ENCODE data around the gene DNAH10.
"Not testable (repeated sequence)": the region's sequence is repeated elsewhere in the genome, so short reads cannot be mapped to it uniquely, and the experiment has no call there.

DNAH10 gene

DNA sequence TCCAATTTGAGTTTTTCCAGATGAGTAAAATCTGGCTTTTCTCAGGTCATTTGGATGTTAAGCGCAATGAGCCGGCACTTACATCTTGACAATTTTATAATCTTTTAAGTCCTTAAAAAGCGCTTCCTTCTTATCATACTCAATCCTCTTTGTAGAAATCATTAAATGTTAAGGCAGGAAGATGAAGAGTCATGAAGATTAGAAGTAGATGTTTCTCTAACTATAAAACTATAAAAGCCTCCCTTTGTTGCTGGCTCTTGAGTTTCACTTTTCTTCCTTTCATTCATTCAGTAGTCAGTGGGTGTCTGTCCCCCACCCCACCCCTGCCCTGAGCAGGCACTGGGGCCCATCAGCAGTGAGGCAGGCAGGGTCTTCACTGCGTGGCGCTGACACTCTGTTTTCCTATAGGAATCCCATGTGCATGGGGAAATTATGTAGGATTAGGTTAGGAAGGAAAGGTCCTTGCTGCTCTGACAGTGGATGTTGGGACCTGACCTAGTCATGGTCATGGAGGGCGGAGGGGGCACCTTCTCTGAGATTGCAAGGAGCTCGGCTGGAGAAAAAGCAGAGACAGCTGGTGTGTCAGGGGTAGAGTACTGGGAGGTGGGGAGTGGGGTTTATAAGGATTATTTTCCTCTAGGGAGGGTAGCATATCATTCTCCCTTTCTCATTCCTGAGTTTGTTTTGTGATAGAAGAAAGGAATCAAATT lies 144.8 kb downstream of the DNAH10 start:
- DNase-seq (ENCODE audit: low read depth, low spot score): no peak

DNA sequence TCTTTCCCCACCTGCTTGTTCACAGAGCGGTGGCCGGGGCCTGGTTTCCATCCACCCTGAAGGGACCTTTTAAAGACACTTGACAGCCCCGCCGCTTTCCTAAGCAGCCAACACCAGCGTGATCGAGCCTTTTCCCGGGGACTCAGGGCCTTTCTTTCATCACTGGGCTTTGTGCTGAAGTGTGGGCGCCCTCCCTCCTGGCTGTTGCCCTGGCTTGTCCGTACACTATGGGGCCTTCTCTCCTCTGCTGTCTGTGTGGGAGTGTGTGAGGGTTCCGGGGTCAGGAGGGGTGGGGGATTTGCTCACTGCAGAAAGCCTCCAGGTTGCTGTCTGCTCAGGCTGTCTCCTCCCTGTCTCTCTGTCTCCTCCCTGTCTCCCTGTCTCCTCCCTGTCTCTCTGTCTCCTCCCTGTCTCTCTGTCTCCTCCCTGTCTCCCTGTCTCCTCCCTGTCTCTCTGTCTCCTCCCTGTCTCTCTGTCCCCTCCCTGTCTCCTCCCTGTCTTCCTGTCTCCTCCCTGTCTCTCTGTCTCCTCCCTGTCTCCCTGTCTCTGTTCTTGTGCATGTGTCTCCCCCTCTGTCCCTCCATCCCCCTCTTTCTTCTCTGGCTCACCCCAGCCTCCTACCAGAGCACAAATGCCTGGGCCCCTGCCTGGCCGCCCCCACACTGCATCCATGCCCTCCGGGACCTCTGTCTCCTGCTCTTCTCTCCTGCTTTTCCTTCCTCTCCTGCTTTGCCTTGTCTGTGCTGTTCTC lies 145.8 kb downstream of the DNAH10 start:
- DNase-seq (ENCODE audit: low read depth, low spot score): no peak

DNA sequence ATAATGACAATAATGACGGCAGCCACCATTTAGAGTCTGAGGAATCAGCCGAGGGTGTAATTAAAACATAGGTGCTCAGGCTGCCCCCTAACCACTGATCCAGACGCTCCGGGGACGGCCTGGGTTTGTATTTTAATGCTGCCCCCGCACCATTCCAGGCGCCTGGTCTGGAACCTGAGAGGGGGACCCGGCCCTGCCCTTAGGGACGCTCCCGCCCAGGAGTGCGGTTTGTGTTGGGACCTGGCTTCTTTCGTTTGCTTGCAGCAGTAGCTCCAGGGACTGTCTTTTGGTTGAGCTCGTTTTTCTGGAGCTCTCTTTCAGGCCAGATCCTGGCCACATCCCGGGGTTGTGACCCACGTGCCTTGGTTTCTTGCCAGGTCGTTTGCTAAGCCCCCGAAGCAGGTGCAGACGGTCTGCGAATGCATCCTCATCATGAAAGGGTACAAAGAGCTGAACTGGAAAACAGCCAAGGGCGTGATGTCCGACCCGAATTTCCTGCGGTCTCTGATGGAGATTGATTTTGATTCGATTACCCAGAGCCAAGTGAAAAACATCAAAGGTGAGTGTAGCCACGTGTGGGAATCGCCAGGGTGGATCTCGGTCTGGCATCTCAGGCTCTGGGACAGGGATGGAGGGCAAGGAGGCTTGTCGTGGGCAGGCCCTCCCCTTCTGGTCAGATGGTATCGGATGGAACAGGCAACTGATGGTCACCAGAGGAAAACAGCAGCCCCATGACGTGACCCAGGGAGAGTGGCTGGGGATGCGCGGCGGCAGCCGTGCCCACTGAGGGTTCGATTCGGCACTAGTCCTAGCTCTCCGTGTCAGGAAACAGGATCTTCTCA lies 147.0 kb downstream of the DNAH10 start:
- DNase-seq (ENCODE audit: low read depth, low spot score): no peak

DNA sequence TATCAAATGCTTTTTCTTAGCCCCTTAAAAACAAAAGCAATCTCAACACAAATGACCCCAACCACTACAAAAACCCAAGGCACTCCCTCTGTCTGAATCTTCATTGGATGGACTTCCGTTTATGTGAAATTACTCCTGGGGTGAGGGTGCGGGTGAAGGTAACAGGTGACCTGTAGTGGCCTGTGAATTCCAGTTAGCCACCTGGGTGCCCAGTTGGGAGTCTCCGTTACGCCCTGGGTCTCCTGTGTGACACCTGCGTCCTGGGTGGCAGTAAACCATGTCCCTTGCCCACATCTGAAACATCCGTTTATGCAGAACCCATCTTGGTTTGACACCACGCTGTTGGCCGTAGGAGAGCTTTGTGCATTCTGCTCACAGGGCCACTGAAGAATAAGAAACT lies 148.0 kb downstream of the DNAH10 start:
- no peak for DNase-seq (ENCODE audit: low read depth, low spot score)

DNA sequence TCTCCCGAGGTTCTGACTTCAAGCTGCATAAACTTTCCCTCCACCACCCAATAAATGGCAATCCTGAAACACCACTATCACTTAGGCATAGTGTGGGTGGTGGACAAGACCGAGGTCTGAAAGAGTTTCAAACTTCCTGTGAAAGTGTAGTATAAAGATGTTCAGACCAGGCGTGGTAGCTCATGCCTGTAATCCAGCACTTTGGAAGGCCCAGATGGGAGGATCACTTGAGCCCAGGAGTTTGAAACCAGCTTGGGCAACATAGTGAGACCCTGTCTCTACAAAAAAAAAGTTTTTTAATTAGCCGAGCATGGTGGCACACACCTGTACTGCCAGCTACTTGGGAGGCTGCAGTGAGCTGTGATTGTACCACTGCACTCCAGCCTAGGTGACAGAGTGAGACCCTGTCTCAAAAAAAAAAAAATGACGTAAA lies 148.7 kb downstream of the DNAH10 start:
- DNase-seq (ENCODE audit: low read depth, low spot score): no peak

DNA sequence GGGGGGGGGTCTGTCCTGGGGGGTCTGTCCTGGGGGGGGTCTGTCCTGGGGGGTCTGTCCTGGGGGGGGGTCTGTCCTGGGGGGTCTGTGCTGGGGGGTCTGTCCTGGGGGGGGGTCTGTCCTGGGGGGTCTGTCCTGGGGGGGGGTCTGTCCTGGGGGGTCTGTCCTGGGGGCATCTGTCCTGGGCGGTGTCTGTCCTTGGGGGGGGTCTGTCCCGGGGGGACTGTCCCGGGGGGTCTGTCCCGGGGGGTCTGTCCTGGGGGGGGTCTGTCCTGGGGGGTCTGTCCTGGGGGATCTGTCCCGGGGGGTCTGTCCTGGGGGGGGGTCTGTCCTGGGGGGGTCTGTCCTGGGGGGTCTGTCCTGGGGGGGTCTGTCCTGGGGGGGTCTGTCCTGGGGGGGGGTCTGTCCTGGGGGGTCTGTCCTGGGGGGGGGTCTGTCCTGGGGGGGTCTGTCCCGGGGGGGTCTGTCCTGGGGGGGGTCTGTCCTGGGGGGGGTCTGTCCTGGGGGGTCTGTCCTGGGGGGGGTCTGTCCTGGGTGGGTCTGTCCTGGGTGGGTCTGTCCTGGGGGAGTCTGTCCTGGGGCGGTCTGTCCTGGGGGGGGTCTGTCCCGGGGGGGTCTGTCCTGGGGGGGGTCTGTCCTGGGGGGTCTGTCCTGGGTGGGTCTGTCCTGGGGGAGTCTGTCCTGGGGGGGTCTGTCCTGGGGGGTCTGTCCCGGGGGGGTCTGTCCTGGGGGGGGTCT lies 149.7 kb downstream of the DNAH10 start:
- not testable (repeated sequence) for DNase-seq (ENCODE audit: low read depth, low spot score)

DNA sequence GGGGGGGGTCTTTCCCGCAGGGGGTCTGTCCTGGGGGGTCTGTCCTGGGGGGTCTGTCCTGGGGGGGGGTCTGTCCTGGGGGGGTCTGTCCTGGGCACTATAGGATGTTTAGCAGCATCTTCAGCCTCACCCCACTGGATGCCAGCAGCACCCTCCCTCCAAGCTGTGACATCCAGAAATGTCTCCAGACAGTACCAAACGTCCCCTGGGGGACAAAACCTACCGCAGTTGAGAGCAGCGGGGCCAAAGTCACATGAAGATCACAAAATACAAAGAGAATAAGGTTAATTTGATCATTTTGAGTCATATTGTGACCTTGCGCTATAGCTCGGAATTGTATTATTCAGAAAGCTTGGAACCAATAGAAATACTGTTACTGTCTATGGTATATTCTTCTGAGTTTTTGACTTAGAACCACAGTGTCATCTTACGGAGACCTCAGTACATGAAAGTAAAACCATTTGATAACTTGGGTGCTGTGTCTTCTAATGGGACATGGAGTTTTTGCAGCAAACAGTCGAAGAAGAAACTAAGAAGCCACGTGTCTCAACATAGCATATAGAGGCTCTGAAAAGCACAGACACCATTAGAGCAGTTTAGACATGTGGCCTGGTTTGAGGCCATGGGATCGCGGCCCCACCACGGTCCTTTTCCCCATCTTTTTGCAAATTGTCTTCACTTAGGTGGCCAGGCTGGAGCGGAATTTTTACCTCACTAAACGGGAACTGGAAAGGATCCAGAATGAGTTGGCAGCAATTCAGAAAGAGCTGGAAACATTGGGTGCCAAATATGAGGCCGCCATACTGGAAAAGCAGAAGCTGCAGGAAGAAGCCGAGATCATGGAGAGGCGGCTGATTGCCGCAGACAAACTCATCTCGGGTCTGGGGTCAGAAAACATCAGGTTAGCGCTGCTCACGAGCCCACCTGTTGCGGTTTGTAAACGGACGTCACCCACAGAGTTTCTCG lies 150.6 kb downstream of the DNAH10 start:
- DNase-seq (ENCODE audit: low read depth, low spot score): no peak

DNA sequence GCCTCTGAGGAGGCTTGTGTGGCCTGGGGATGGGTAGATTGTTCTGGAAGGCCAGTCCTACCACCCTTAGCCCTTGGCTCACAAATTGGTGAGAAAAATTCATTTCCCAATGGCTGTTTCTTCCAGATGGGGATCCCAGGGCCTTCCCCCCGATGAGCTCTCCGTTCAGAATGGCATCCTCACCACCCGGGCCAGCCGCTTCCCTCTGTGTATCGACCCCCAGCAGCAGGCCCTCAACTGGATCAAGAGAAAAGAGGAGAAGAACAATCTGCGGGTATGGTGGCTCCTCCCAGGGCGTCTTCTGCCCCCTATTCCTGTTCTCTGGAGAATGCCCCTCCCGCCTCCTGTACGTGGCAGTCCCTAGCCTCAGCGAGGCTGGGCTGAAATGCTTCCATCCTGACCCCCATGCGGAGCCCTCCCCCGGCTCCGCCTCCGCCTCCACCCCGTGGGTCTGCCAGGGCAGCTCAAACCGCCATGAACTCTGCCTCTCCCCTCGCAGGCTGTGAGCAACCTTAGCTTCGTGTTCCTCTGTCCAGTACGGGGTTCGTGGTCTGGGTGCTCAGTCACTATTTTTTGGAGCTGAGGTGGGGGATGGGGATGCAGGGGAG lies 152.7 kb downstream of the DNAH10 start:
- no peak for DNase-seq (ENCODE audit: low read depth, low spot score)

DNA sequence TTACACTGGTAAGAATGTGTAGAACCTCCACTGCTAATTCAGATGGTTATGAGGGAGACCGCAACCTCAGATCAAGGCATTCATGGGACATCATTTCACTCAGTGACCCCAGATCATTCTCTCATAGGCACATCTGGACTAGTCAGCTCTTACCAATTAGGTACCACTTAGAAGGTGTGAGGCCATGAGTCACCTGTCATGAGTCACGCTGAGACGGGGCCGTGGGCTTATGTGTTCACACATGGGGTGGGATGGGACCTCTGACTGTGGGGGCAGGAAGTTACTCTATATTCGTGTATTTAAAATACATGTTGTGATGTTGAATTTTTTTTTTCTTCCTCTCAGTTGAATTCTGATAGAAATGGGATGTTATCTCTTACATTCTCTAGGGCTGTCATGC lies 154.6 kb downstream of the DNAH10 start:
- no peak for DNase-seq (ENCODE audit: low read depth, low spot score)

DNA sequence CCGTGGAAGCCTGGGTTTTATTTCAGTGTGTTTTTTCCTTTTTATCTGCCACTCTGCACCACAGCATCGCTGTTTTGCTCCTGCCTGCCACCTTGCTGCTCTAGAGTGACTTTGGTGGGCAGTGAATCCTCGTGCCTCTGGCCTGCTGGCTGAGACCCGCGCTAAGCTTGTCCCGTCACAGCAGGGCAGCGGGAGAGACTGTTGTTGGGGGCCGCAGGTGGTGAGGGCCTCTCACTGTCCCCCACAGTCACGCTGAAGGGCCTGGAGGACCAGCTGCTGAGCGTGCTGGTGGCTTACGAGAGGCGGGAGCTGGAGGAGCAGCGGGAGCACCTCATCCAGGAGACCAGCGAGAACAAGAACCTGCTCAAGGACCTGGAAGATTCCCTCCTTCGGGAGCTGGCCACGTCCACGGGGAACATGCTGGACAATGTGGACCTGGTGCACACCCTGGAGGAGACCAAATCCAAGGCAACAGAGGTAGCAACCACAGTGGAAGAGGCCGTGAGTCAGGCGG lies 155.3 kb downstream of the DNAH10 start:
- no peak for DNase-seq (ENCODE audit: low read depth, low spot score)

DNA sequence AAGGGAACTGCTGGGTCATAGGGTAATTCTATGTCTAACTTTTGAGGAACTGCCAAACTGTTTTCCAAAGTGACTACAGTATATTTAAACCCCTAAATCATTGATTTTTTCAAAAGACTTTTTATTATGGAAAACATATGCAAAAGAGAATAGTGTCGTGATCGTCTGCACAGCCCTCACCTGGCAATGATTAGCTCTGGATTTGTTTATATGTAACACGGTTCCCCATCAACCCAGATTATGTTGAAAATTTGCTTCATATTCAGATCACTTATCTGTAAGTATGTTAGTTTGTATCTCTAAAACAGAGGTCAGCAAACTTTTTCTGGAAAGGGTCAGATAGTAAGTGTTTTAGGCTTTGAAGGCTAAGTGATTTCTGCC lies 157.9 kb downstream of the DNAH10 start:
- DNase-seq (ENCODE audit: low read depth, low spot score): no peak

DNA sequence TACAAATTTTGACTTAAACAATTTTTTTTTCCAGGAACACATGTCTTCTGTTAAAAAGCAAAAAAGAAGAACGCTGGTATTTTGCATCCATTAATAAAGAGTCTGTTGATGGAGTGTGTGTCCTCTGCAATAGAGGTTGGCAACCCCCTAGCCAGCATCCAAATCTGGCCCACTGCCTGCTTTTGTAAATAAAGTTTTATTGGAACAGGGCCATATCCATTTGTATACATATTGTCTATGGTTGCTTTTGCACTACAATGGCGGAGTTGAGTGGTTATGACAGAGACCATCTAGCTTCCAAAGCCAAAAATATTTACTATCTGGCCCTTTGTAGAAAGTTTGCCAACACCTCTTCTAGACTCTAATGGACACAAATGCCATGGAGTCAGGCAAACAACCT lies 160.9 kb downstream of the DNAH10 start:
- no peak for DNase-seq (ENCODE audit: low read depth, low spot score)

DNA sequence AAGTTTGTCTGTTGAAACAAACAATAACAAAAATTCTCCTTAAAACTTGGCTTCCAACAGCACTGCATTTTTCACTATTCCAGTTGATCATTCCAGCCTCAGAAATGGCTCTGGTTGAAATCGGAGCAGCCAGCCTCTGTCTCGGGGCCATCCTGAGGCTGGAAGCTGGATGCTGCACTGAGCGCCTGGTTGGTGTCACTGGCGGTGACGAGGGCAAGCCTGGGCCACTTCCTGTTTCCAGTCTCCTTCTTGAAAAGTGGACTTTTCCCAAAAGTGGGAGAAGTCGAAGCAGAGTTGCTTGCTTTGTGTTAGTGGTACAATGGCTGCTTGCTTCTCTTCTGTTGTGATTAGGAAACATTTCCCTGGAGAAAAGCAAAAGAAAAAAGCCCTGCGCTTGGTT lies 161.8 kb downstream of the DNAH10 start:
- no peak for DNase-seq (ENCODE audit: low read depth, low spot score)

DNA sequence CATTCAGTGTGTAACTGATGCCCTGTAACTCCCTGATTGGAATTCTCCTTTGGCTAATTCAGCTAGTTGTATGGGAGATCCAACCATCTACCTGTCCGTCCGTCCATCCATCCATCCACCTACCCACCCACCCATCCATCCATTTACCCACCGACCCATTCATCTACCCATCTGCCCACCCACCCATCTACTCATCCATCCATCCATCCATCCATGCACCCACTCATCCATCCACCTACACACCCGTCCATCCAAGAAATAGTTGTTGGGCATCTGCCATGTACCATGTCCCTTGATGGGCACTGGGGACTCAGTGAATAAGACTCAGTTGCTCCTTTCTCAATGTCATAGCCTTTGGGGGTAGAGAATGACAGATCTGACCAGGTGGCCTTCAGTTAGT lies 162.4 kb downstream of the DNAH10 start:
- no peak for DNase-seq (ENCODE audit: low read depth, low spot score)

DNA sequence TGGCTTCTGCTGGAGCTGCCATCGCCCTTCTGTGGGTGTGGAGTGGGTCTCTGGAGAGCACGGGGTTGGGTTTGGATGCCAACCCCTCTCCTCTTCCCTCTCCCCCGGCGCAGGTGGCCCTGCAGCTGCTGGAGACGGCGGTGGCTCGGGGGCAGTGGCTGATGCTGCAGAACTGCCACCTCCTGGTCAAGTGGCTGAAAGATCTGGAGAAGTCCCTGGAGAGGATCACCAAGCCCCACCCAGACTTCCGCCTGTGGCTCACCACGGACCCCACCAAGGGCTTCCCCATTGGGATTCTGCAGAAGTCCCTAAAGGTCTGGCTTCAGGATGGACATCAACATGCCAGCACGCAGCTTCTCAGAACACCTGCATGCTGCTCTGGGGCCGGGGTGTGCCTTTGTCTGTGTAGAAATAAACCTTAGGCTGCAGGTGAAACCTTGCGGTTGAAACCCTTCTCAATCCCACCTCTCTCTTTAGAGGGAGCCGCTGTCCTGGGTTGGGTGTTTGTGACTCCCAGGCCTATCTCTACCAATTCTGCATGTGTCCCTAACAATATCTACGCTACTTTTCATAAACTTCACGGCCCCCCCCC lies 166.3 kb downstream of the DNAH10 start:
- no peak for DNase-seq (ENCODE audit: low read depth, low spot score)

DNA sequence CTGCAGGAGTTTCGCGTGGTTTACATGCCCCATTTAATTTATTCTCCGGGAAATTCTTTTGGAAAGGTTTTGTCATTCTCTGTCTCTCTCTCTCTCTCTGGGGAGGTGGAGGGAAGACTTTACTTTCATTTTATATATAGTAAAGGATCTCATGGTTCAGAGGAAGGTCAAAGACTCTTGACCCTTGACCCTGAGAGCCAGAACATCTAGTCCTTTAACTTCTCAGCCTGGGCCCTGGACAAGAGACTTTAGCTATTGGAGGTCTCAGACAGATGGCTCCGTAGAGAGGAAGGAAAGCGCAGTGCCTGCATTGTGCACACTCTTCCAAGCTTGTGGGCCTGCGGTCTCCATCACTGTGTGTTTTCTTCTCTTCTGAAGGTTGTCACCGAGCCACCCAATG lies 166.8 kb downstream of the DNAH10 start:
- no peak for DNase-seq (ENCODE audit: low read depth, low spot score)

DNA sequence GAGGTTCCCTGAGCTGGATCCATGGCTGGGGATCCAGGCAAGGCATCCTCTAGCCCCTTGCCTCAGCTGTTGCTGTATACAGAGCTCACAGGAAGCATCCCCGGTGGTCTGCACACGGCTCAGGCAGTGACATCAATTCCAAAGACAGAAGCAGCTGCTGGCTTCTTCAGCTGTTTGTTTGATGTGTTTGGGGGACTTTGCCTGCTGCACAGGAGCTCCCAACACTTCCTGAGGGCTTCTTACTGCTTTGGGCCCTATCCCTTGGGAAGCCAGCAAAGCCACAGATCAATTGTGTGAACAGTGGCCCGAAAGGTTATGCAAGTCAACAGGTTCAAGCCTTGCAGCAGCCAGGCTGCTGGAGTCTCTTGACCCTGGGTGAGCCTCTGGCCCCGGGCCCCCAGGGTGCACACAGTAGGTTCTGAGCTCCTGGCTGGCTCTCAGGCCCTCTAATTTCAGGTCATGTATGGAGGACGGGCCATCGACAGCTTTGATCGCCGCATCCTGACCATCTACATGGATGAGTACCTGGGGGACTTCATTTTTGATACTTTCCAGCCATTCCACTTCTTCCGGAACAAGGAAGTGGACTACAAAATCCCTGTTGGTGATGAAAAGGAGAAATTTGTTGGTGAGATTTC lies 168.0 kb downstream of the DNAH10 start:
- DNase-seq (ENCODE audit: low read depth, low spot score): no peak

DNA sequence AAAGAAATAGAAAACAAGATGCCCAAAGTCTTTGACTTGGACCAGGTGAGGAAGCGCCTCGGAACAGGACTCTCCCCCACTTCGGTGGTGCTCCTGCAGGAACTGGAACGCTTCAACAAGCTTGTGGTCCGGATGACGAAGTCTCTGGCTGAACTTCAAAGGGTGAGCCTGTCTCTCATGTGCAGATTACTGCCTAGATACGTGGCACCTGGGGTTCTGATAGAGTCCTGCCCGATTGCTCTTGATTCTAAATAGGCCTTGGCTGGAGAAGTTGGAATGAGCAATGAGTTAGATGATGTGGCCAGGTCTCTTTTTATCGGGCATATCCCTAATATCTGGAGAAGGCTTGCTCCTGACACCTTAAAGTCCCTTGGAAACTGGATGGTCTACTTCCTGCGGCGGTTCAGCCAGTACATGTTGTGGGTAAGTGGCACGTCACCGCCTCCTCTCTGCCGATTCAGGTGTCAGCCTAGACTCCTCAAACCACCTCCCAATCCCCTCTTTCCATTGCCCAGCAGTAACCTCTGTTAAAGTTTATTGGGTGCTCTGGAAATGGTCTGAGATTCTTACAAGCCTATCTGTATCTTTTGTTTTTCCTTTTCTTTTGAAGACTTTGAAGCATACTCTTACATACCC lies 169.7 kb downstream of the DNAH10 start:
- no peak for DNase-seq (ENCODE audit: low read depth, low spot score)

DNA sequence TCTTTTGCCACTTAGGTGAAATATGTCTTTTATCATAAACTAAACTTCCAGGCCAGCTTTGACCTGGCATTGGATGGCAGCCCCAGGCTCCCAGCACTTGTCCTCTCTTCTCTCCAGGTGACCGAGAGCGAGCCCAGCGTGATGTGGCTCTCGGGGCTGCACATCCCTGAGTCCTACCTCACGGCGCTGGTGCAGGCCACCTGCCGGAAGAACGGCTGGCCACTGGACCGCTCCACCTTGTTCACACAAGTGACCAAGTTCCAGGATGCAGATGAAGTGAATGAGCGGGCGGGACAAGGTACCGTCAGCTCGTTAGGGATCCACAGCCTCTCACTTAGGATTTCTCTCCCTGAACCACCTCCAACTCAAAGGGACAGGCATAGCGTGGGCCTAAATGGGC lies 171.1 kb downstream of the DNAH10 start:
- no peak for DNase-seq (ENCODE audit: low read depth, low spot score)

Measured in activated CD4-positive, CD25-positive, alpha-beta regulatory T cell treated with anti-CD3 and anti-CD28 coated beads, Interleukin-2, amount 50 U/mL, for 16 hours (primary cell).